ENCODE data around the gene CAMTA1.

DNA sequence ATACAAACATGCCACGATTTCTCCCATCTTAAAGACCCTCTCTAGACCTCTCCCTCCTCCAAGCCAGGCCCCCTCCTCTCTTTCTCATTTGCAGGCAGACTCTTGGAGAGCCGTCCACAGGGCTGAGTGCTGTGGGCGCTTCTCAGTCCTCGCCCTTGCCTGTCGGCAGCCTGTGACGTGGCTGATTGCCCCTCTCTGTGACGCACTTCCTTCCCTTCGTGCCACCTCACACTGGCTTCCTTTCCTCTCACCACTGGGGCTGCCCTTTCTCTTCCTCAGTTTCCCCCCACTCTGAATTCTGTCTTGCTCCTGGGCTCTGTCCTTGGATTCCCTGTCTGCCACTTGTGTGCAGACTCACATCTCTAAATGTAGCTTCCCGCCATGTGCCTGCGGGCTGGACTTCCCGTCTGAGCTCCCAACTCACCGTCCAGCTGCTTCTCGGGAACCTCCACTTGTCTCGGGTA, 227.2 kb downstream of the CAMTA1 start:
- TF ChIP-seq POLR2AphosphoS5 (IDR thresholded peaks at IDR 0.05; ENCODE audit: low read depth, low read length) (no peak), ELF1 (IDR thresholded peaks at IDR 0.05) (no peak)
